HFF-Myc (cell line): ENCODE results near the gene GXYLT2.

ENCODE experiments used
- DNase-seq: peaks from one replicate; pipeline ENCODE4 v3.0.0-alpha.2; 2011; ENCODE audit warnings: low read depth; ENCODE audit errors: extremely low read depth
- H3K4me3 ChIP-seq: replicated peaks from 2 replicates; pipeline ENCODE4 v1.5.1; 2011; ENCODE audit warnings: low read depth, mild to moderate bottlenecking, control low read depth, low read length
- TF ChIP-seq, protein P1 (sequence below): IDR thresholded peaks from 2 replicates; pipeline ENCODE4 v1.5.1; 2012; ENCODE audit warnings: mild to moderate bottlenecking, low read depth, low read length, control low read depth; ENCODE audit errors: missing control alignments

GXYLT2 gene

GRCh38 chr3:72888546-72889309 is 882 bp downstream of the GXYLT2 start:
- peak overlapping the region; percentile 53 for H3K4me3 ChIP-seq
- TF ChIP-seq, protein P1, sequence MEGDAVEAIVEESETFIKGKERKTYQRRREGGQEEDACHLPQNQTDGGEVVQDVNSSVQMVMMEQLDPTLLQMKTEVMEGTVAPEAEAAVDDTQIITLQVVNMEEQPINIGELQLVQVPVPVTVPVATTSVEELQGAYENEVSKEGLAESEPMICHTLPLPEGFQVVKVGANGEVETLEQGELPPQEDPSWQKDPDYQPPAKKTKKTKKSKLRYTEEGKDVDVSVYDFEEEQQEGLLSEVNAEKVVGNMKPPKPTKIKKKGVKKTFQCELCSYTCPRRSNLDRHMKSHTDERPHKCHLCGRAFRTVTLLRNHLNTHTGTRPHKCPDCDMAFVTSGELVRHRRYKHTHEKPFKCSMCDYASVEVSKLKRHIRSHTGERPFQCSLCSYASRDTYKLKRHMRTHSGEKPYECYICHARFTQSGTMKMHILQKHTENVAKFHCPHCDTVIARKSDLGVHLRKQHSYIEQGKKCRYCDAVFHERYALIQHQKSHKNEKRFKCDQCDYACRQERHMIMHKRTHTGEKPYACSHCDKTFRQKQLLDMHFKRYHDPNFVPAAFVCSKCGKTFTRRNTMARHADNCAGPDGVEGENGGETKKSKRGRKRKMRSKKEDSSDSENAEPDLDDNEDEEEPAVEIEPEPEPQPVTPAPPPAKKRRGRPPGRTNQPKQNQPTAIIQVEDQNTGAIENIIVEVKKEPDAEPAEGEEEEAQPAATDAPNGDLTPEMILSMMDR, result no peak
- no peak for DNase-seq

GRCh38 chr3:72889310-72890165 is 1.7 kb downstream of the GXYLT2 start:
- TF ChIP-seq, protein P1, result no peak
- peak overlapping the region; percentile 53 for H3K4me3 ChIP-seq
- DNase-seq, result no peak

GRCh38 chr3:72890166-72890925 is 2.5 kb downstream of the GXYLT2 start:
- TF ChIP-seq, protein P1, result no peak
- no peak for DNase-seq
- peak overlapping the region; percentile 53 for H3K4me3 ChIP-seq

GRCh38 chr3:72891053-72891855 is 3.4 kb downstream of the GXYLT2 start:
- TF ChIP-seq, protein P1, result peak; percentile 24
- peak; percentile 99 for DNase-seq
- no peak overlapping the region for H3K4me3 ChIP-seq

- TF ChIP-seq, protein P1, result no peak
- no peak for DNase-seq
- H3K4me3 ChIP-seq, result no peak overlapping the region
These were observed 4.4 kb downstream of the GXYLT2 start for GRCh38 chr3:72892081-72892775.

- no peak overlapping the region for H3K4me3 ChIP-seq
- TF ChIP-seq, protein P1, result peak; percentile 65
- no peak for DNase-seq
These were observed 5.0 kb downstream of the GXYLT2 start for GRCh38 chr3:72892870-72893269.
